H1 (cell line): Measurements from ENCODE around the gene PRXL2A. TPM values are rescaled to one million over a fixed set of nuclear protein-coding genes. Genes with fewer than 3 reads are reported as not detected.

Experiments used
- CHD7 ChIP-seq: fragments of 300-600 bp; sonication (generic); IDR thresholded peaks from 2 replicates; pipeline ENCODE4 v1.7.1; 2012; ENCODE audit warnings: low read length, moderate library complexity, mild to moderate bottlenecking, inconsistent platforms; ENCODE audit not compliant: insufficient replicate concordance
- CTBP2 ChIP-seq: IDR thresholded peaks from 2 replicates; pipeline ENCODE4 v1.7.0; 2011; ENCODE audit warnings: borderline replicate concordance, mild to moderate bottlenecking, moderate library complexity, mixed read lengths, low read length; ENCODE audit not compliant: insufficient read depth, insufficient read length
- E2F6 ChIP-seq: IDR thresholded peaks from 2 replicates; pipeline ENCODE4 v1.6.1; 2012; ENCODE audit warnings: inconsistent platforms
- EGR1 ChIP-seq: IDR thresholded peaks from 2 replicates; pipeline ENCODE4 v1.6.1; 2011; ENCODE audit warnings: low read depth, low read length, borderline replicate concordance
- GABPA ChIP-seq: IDR thresholded peaks from 2 replicates; pipeline ENCODE4 v1.6.1; 2011; ENCODE audit warnings: mild to moderate bottlenecking, low read length, moderate library complexity, borderline replicate concordance; ENCODE audit not compliant: insufficient read depth
- KDM5A ChIP-seq: fragments of 200-600 bp; IDR thresholded peaks from 2 replicates; pipeline ENCODE4 v1.7.1; 2012; ENCODE audit warnings: mild to moderate bottlenecking, low read length, inconsistent platforms, mixed read lengths
- polyA plus RNA-seq, 7 experiments: library from polyadenylated mRNA; depleted of rRNA in 3 of 7; stranded (reverse) in 5 of 7; unstranded in 2 of 7; fragments of >200 nt in 5 of 7; fragments of 200-250 nt in 2 of 7; gene quantifications; 1 replicate in 5 of 7; 2 replicates in 1 of 7; 4 replicates in 1 of 7; pipeline versions ENCODE4 v1.2.1 to v1.2.3, GENCODE V29; 2011 to 2013; ENCODE audit warnings: missing spikeins in 2 of 7, mixed read lengths in 2 of 7
- total RNA-seq: library from RNA; stranded (reverse); fragmentation: NEBNext Ultra II Directional; extraction: Animal tissue kit (Norgen Biotek cat#: 25700); gene quantifications from 2 replicates; pipeline ENCODE4 v1.2.1, GENCODE V29; 2021

Gene PRXL2A
- total and polyA plus RNA-seq, 2 of the 8 experiments (the other 6 are each of a cell fraction or from before 2014, with no cell fraction given): 13.4 to 58.3 TPM

GRCh38 chr10:80471001-80471400, 62.6 kb downstream of the PRXL2A start (continued):
- no peak for TF ChIP-seq CHD7
- no peak for TF ChIP-seq EGR1
- TF ChIP-seq E2F6: no peak
- no peak for TF ChIP-seq GABPA
- no peak for TF ChIP-seq CTBP2
- TF ChIP-seq KDM5A: no peak
